IMR-90 (cell line): ENCODE results near the gene RNF144A. TPM values are rescaled to one million over a fixed set of nuclear protein-coding genes. Genes with fewer than 3 reads are reported as not detected.

Experiments
- ATAC-seq: fragments of 200-7000 bp; cut with Tn5 transposase; 2 replicates; pipeline ENCODE4 v1.9.1; 2020; ENCODE audit warnings: low read depth, mild to moderate bottlenecking, moderate library complexity
- BruUV-seq: library from RNA; stranded (reverse); fragments of 400-500 nt; replicated peaks from 2 replicates; lab custom pipeline; 2021; lab: Mats Ljungman, UMichigan
- CTCF ChIA-PET: fragments of 300-600 bp; formaldehyde crosslinking; extraction: SDS; loops from one replicate; lab custom pipeline; 2021; ENCODE audit warnings: antibody characterized with exemption; lab: Yijun Ruan, JAX
- POLR2A ChIA-PET: fragments of 300-600 bp; sonication (Branson Sonifier 250); formaldehyde crosslinking; loops from one replicate; lab custom pipeline; 2022; ENCODE audit warnings: antibody characterized with exemption; ENCODE audit not compliant: unreplicated experiment; lab: Charles Lee
- DNase-seq: peaks from one replicate; pipeline ENCODE4 v3.0.0; 2013
- H2AFZ ChIP-seq: replicated peaks from 2 replicates; pipeline ENCODE3; 2013; ENCODE audit warnings: low read length, mild to moderate bottlenecking; ENCODE audit not compliant: poor library complexity
- H2AK5ac ChIP-seq: 2 replicates; pipeline ENCODE4 v1.6.1; 2013; ENCODE audit warnings: low read depth, low read length, inconsistent platforms
- H2AK9ac ChIP-seq: replicated peaks from 2 replicates; pipeline ENCODE3; 2013; ENCODE audit warnings: mild to moderate bottlenecking, low read depth, low read length, moderate library complexity; ENCODE audit not compliant: poor library complexity
- H2BK120ac ChIP-seq: 2 replicates; pipeline ENCODE4 v1.6.1; 2013; ENCODE audit warnings: low read depth, low read length, inconsistent platforms
- H2BK15ac ChIP-seq: 3 replicates; pipeline ENCODE4 v1.6.1; 2013; ENCODE audit warnings: low read depth, low read length, inconsistent platforms
- H2BK20ac ChIP-seq: 2 replicates; pipeline ENCODE4 v1.6.1; 2013; ENCODE audit warnings: low read depth, mild to moderate bottlenecking, inconsistent platforms, low read length, moderate library complexity
- H2BK5ac ChIP-seq: 2 replicates; pipeline ENCODE4 v1.6.1; 2013; ENCODE audit warnings: mild to moderate bottlenecking, low read depth, low read length, inconsistent platforms; ENCODE audit not compliant: poor library complexity, severe bottlenecking
- H3K14ac ChIP-seq: replicated peaks from 2 replicates; pipeline ENCODE4 v1.6.1; 2013; ENCODE audit warnings: low read depth, low read length, inconsistent platforms
- H3K18ac ChIP-seq: 2 replicates; pipeline ENCODE4 v1.6.1; 2013; ENCODE audit warnings: low read depth, low read length, control low read depth
- H3K23ac ChIP-seq: 2 replicates; pipeline ENCODE4 v1.6.1; 2013; ENCODE audit warnings: low read depth, low read length, inconsistent platforms
- H3K27ac ChIP-seq: 2 replicates; pipeline ENCODE4 v1.5.1; 2013; ENCODE audit warnings: mild to moderate bottlenecking, control low read depth, low read length; ENCODE audit not compliant: insufficient read depth
- H3K27me3 ChIP-seq: 2 replicates; pipeline ENCODE4 v1.6.1; 2013; ENCODE audit warnings: low read length; ENCODE audit not compliant: control insufficient read depth, insufficient read depth
- H3K36me3 ChIP-seq: 2 replicates; pipeline ENCODE4 v1.6.1; 2013; ENCODE audit warnings: low read length, mixed read lengths; ENCODE audit not compliant: control insufficient read depth, insufficient read depth
- H3K4ac ChIP-seq: 2 replicates; pipeline ENCODE4 v1.6.1; 2013; ENCODE audit warnings: low read depth, low read length, inconsistent platforms
- H3K4me1 ChIP-seq: 2 replicates; pipeline ENCODE4 v1.6.1; 2013; ENCODE audit warnings: low read length, mixed read lengths; ENCODE audit not compliant: control insufficient read depth, insufficient read depth
- H3K4me2 ChIP-seq: 2 replicates; pipeline ENCODE4 v1.6.1; 2013; ENCODE audit warnings: low read depth, mild to moderate bottlenecking, control low read depth, low read length, moderate library complexity
- H3K4me3 ChIP-seq: 2 replicates; pipeline ENCODE4 v1.5.1; 2013; ENCODE audit warnings: low read depth, mild to moderate bottlenecking, control low read depth, low read length, moderate library complexity; ENCODE audit not compliant: insufficient read depth
- H3K56ac ChIP-seq: 2 replicates; pipeline ENCODE4 v1.6.1; 2013; ENCODE audit warnings: low read length, inconsistent platforms; ENCODE audit not compliant: insufficient read depth; ENCODE audit errors: extremely low read depth
- H3K79me1 ChIP-seq, 2 experiments: 2 replicates each; pipeline ENCODE4 v1.6.1; 2013; ENCODE audit warnings: low read length in 2 of 2, inconsistent platforms in 1 of 2, low read depth in 1 of 2
- H3K9ac ChIP-seq: 2 replicates; pipeline ENCODE4 v1.6.1; 2013; ENCODE audit warnings: low read depth, low read length, control low read depth
- H3K9me1 ChIP-seq: 2 replicates; pipeline ENCODE4 v1.6.1; 2013; ENCODE audit warnings: low read length, inconsistent platforms; ENCODE audit not compliant: insufficient read depth
- H3K9me3 ChIP-seq: 2 replicates; pipeline ENCODE4 v1.6.1; 2013; ENCODE audit warnings: low read length; ENCODE audit not compliant: control insufficient read depth, insufficient read depth
- H4K20me1 ChIP-seq: 2 replicates; pipeline ENCODE4 v1.6.1; 2013; ENCODE audit warnings: low read length, inconsistent platforms; ENCODE audit not compliant: insufficient read depth
- H4K5ac ChIP-seq: 2 replicates; pipeline ENCODE4 v1.6.1; 2013; ENCODE audit warnings: mild to moderate bottlenecking, low read depth, low read length, control low read depth
- H4K8ac ChIP-seq, 2 experiments: 2 replicates each; pipeline ENCODE4 v1.6.1; 2013; ENCODE audit warnings: low read depth in 2 of 2, low read length in 2 of 2, control low read depth in 1 of 2, inconsistent platforms in 1 of 2
- H4K91ac ChIP-seq: 2 replicates; pipeline ENCODE4 v1.6.1; 2013; ENCODE audit warnings: low read depth, low read length, inconsistent platforms; ENCODE audit not compliant: insufficient read depth
- MAFK ChIP-seq: IDR thresholded peaks from 2 replicates; pipeline ENCODE4 v1.6.1; 2012; ENCODE audit warnings: low read depth, low read length, improper control_type of control experiment
- MAZ ChIP-seq: IDR thresholded peaks from 2 replicates; pipeline ENCODE4 v1.6.1; 2012; ENCODE audit warnings: low read depth, mild to moderate bottlenecking, low read length, improper control_type of control experiment, moderate library complexity, borderline replicate concordance
- POLR2A ChIP-seq: IDR thresholded peaks from 2 replicates; pipeline ENCODE4 v1.6.1; 2012; ENCODE audit warnings: mild to moderate bottlenecking, low read depth, low read length
- RCOR1 ChIP-seq: IDR thresholded peaks from 2 replicates; pipeline ENCODE4 v1.6.1; 2012; ENCODE audit warnings: mild to moderate bottlenecking, low read length, improper control_type of control experiment; ENCODE audit not compliant: insufficient replicate concordance
- SMC3 ChIP-seq: fragments of 150-350 bp; IDR thresholded peaks from 2 replicates; pipeline ENCODE4 v1.6.1; 2016; ENCODE audit warnings: low read depth, mild to moderate bottlenecking, antibody characterized with exemption, low read length, moderate library complexity
- WGBS, 2 experiments: methylation state at CpG; one replicate each; pipeline versions ENCODE4 v1.1.5 to v1.1.7; 2013; ENCODE audit warnings: missing lambda C conversion rate in 2 of 2; ENCODE audit not compliant: insufficient read length in 1 of 2; ENCODE audit errors: extremely low coverage in 2 of 2; 5-methylcytosine and 5-hydroxymethylcytosine counted together
- dilution Hi-C: fragments of 300-500 bp; cut with HindIII; formaldehyde crosslinking; loops from one replicate; pipeline ENCODE4 v1.14.3; 2018; ENCODE audit warnings: low sequenced_read_pairs; ENCODE audit not compliant: unreplicated experiment
- in situ Hi-C: fragments of 300-500 bp; cut with MboI; formaldehyde crosslinking; loops from 3 replicates; pipeline ENCODE4 v1.14.3; 2019; ENCODE audit warnings: low sequenced_read_pairs, inconsistent platforms, mixed read lengths
- intact Hi-C: fragments of 100-400 bp; cut with micrococcal nuclease; formaldehyde crosslinking; loops from 2 replicates; pipeline ENCODE4 v1.10.0; 2022
- polyA plus RNA-seq, 3 experiments: library from polyadenylated mRNA; depleted of rRNA; stranded (reverse); fragments of >200 nt; gene quantifications; 2 replicates each; pipeline ENCODE4 v1.2.3, GENCODE V29; 2012; ENCODE audit warnings: low replicate concordance in 1 of 3
- total RNA-seq: library from RNA; depleted of rRNA; stranded (reverse); fragments of >200 nt; gene quantifications from 2 replicates; pipeline ENCODE4 v1.2.3, GENCODE V29; 2012

The RNF144A gene
- total and polyA plus RNA-seq, 2 of the 4 experiments (the other 2 are of a cell fraction), result 0.18 to 0.26 TPM

GRCh38 chr2:6955511-6956136 is 38.4 kb downstream of the RNF144A start:
- no peaks in the 10 kb centered on the region for H3K9me1 ChIP-seq
- no peak overlapping the region for H2AK9ac ChIP-seq
- BruUV-seq, result no TSS peak
- no peak overlapping the region for H4K91ac ChIP-seq
- no CpG with 5 or more reads among the region's 2 CpGs for WGBS, 2 experiments
- in situ Hi-C loops, result no loop called here
- H3K23ac ChIP-seq, result no peak overlapping the region
- H3K27me3 ChIP-seq, result peaks cover 2% of the 10 kb centered on the region; the same call in 1 of the 2 replicates
- no peak for TF ChIP-seq RCOR1
- no peak for TF ChIP-seq MAZ
- TF ChIP-seq MAFK, result no peak
- TF ChIP-seq SMC3, result no peak
- TF ChIP-seq POLR2A, result no peak
- no peak overlapping the region for H4K5ac ChIP-seq
- ChIA-PET CTCF (interaction anchor here (1.1 kb wide), 1 partner anchor 11 kb away, joined by 3 read pairs; no protein-coding TSS in a partner anchor), POLR2A (no interaction called here)
- no peak overlapping the region for H2BK120ac ChIP-seq
- H3K56ac ChIP-seq, result no peak overlapping the region
- H3K4me3 ChIP-seq, result no peak overlapping the region
- no peak overlapping the region for H4K8ac ChIP-seq
- H2BK5ac ChIP-seq, result no peak overlapping the region
- H3K36me3 ChIP-seq, result no peaks in the 10 kb centered on the region
- no peak overlapping the region for H2BK15ac ChIP-seq
- dilution Hi-C loops, result no loop called here
- H2AFZ ChIP-seq, result no peak overlapping the region
- H4K20me1 ChIP-seq, result no peaks in the 10 kb centered on the region
- H2AK5ac ChIP-seq, result no peak overlapping the region
- no peaks in the 10 kb centered on the region for H3K4me1 ChIP-seq
- H3K18ac ChIP-seq, result no peak overlapping the region
- DNase-seq, result no peak
- H2BK20ac ChIP-seq, result no peak overlapping the region
- H3K4ac ChIP-seq, result no peak overlapping the region
- H3K79me1 ChIP-seq, result no peaks in the 10 kb centered on the region
- no peak overlapping the region for H3K14ac ChIP-seq
- H3K27ac ChIP-seq, result no peak overlapping the region
- no peak overlapping the region for H3K9ac ChIP-seq
- no peak for ATAC-seq
- no peak overlapping the region for H3K4me2 ChIP-seq
- intact Hi-C loops, result no loop called here
- 0 out of 2 replicates have a peak, but pooled peaks cover 3% of the 10 kb centered on the region for H3K9me3 ChIP-seq
